GM21390 (cell line): ENCODE measurements around the gene INPP4A.

Source experiments
- ATAC-seq: cut with Tn5 transposase; IDR thresholded peaks from one replicate; pipeline ENCODE4 v1.9.1; 2021; ENCODE audit not compliant: unreplicated experiment

The INPP4A gene

GRCh38 chr2:98489971-98490962 is 45.6 kb downstream of the INPP4A start:
- ATAC-seq = no peak

DNA sequence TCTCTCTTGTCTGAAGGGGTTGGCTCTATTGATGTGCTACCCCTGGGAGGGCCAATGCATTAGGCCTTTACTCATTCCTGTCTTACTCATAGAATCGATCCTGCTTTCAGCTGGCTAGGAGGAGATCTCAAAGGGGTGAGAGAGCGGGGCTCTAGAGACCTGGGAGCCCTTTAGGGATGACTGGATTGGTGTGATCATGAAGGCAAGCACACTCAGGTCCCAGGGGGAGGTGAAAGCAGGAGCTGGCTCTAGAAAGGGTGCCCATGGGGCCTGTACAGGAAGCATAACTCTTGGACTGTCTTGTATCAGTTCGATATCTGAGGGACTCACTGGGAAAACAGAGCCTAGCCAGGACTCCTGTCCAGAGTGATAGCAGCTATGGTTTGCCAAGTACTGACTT is 47.8 kb downstream of the INPP4A start:
- ATAC-seq = no peak

DNA sequence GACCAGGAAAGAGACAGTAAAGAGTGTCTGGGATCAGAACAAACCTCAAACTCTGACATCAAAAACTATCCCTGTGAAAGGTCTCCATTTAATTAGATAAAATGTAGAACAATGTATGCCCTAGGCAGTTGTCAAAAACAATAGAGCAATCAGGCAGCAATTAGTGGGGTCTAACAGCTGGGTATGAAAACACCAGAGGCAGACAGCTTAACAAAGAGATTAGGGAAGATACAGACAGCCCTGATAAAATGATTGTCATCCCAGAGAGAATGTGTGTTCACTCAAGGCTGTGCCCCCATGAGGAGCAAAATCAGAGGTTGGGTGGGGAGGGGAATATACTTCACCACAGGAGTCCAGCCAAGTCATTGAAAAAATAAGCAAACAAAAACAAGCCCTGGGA is 50.0 kb downstream of the INPP4A start:
- ATAC-seq = no peak

- ATAC-seq = no peak
These were observed 52.3 kb downstream of the INPP4A start for GRCh38 chr2:98496750-98497493.

- no peak for ATAC-seq
These were observed 54.2 kb downstream of the INPP4A start for GRCh38 chr2:98498703-98499440.

GRCh38 chr2:98500561-98500960 is 55.9 kb downstream of the INPP4A start:
- ATAC-seq = no peak

DNA sequence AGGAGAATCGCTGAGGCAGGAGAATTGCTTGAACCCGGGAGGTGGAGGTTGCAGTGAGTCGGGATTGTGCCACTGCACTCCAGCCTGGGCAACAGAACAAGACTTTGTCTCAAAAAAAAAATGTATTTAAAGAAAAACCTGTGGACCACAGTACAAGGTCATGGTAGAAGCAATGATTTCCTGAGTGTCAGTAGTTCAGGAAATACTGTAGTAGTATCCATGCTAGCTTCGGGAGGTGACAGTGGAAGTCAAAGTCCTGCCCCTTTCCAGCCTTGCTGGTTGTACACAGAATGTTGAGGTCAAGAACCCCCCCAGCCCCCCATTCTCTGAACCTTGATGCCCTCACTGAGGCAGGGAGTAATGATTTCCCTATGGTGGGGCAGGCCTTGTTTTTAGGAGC is 56.6 kb downstream of the INPP4A start:
- ATAC-seq = no peak

DNA sequence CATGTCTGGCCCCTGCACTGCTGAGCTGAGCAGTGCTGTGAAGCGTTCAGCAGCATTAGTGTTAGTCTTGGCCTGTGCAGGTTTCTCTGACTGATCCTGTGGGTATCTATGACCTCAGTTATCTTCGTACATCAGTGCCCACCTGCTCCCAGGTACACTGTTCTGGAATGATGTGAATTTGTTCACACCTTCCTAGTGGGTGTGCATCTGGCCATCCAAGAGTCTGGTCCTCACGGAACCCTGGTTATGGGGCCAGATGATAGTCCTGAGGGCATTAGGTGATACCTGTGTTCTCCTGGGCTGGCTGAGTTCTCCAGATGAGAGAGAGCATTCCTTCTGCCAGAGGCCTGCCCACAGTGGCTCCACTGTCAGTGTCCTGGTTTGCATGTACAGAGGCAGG is 57.2 kb downstream of the INPP4A start:
- no peak for ATAC-seq

DNA sequence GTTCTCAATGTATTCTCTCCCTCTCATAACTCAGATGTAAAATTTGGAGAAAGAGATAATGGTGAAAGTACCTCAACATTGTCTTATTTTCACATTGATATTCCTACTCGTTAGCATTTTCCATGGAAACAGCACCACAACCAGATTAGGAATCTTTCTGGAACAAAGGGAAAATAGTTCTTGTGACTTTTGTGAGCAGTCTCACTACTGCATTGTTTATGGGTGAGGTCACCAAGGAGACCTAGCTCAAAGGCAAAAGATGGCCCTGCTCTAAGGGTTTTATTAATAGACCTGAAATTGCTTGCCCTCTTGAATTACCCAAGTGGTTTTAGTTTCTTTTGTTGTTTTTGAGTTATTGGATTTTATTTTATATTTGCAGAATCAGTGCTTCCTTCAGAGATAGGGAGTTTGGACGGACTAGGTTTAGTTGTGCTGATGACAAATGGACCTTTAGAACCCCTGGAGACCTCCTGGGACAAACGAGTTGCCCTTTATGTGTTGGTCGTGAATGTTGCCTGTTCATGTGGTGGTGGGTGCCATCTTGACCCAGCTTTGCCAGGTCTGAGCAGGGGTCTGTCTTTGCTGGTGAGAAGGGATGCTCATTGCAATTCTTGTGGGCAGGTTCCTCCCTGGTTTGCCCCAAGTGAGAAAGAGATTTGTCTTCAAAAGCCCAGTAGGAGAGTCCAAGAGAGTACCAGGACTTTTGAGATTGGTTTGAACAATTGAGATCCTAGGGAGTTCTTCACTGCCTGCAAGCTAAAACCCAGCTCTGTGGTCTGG is 58.1 kb downstream of the INPP4A start:
- ATAC-seq = no peak

DNA sequence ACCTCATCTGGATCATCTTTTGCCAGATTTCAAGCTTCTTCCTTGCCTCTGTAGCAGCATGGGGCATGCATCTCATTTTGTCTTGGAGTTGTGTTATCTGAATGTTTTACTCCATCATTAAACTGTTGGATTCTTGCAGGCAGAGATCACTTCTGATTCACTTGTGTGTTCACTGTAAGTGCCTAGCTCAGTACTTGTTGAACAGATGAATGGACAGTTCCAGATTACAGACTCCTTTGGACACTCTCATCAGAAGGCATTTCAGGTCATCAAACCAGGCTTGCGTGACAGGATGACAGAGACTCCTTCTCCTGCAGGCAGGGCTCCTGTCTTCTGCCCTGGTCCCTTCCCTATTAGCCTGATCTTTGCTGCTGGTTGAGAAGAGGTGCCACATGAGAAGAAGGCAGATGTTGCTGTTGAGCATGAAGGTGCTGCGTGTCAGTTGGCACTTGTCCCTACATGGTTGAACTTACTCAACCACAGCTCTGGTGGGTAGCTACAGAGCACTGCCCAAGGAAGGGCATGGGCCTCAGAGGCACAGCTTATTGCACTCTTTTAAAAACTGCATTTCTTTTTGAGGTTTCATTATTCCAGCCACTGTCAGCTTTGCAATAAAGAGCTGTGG is 58.9 kb downstream of the INPP4A start:
- ATAC-seq = no peak

GRCh38 chr2:98504381-98505109 is 59.9 kb downstream of the INPP4A start:
- no peak for ATAC-seq

- ATAC-seq = no peak
These were observed 60.7 kb downstream of the INPP4A start for GRCh38 chr2:98505311-98505808.

DNA sequence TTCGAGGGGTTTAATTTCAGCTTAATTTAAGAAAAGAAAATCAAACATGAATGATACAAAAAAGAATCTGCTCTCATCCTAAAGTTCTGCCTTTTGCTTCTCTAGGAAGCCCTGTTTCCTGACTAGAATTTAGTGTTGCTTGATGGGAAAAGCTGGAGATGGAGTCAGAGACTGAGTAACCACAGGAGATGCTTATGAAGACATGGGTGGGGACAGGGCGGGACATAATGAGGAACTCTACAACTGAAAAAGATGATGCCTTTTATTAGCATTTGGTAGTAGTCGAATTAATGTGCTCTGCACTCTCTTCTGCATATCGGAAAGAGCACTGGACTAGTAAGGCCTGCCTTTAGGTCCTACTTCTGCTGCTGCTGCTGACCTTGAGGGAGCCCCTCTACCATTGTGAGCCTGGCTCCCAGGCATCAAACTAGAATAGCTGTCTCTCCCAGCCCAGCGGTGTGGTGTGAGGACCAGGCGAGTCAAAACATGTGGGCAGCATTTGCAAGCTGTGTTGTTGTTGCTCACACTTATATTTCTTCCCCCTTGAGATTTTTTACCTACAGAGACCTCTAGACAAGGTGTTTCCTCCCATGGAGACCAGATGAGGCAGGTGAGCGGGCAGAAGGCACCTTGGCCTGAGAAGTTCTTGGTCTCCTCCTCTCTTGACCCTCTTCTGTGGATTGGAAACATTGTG is 61.5 kb downstream of the INPP4A start:
- ATAC-seq = no peak

DNA sequence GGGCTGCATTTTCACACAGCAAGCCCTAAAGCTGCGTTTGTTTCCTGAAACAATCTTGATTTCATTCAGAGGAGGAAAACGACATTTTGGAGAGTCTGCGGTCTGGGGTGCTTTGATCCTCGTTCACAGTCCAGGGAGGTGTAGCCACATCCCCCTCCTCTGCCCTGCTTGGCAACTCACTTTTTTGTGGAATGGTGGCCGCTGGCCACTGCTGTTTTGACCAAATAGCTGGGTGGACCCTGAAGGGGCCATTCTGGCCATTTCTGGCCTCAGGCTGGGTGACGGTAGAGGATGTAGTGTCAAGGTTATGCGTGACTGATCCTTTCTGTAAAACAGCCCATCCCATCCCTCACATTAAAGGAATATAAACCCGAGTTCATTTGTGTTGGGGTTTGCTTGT is 62.2 kb downstream of the INPP4A start:
- ATAC-seq = no peak

DNA sequence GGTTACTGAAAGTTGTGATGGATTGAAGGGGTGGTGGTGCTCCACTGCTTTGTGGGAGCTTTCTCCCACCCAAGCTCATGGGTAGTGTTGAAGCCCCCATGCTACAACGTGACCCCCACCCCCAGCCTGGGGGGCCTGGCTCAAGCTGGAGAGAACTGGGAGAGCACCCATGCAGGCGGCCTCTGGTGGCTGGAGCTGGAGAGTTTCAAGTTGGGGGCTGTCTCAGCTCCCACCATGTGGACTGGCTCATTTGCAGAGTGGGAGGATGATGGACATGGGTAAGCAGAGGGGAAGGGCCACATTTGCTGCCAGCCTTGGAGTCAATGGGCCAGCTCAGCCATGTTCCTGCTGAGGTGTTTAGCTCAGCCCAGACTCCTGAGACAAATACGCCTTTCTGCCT is 62.8 kb downstream of the INPP4A start:
- no peak for ATAC-seq

DNA sequence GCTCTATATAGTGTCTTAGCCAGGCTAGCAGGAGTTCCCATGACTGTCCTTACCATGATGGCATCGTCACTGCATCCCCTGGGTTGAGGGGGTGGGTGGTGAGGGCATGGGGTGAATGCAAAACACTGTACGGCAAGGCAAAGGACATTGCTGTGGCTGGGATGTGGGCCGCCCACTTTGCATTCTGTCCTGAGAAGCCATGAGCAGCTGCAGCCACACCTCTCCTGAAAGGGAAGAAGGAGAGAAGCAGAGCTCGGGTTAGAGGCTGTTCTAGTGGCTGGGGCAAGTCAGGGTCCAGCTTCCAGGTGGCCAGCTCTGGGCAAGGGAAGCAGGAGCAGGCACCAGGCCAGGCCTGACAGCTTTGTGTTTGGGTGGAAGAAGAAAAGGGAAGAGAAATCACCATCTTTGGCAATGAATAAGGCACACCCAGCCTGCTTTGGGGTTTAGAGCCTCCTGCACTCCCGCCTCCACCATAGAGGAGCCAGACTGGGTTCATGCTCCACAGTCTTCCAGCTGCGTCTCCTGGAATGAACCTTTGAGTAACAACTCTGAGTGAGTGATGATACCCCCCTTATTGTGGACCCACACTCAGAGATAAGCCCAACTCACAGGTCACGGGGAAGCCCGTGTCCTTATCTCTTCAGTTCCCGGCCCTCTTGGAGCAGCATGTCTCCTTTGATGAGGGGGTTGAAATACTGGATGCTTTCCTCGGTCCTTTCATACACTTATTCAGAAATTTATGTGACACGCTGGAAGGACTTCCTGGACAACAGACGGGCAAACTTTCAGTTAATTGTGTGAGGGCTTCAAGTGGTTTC is 63.4 kb downstream of the INPP4A start:
- ATAC-seq = no peak

GRCh38 chr2:98508709-98509066 is 64.0 kb downstream of the INPP4A start:
- no peak for ATAC-seq
